ENCODE data around the gene FTO.

GRCh38 chr16:53986793-53987192, 282.8 kb downstream of the FTO start:
- no peak for TF ChIP-seq CTCF (IDR thresholded peaks at IDR 0.05)
- no peak for TF ChIP-seq POLR2AphosphoS5 (IDR thresholded peaks at IDR 0.05; ENCODE audit: insufficient read depth in 1 of 2, low read depth in 1 of 2)
- no peak for TF ChIP-seq POLR2A (IDR thresholded peaks at IDR 0.05)
